Breast epithelium (tissue), 3 donors: ENCODE results near the gene PRDM16.

Source experiments
- CTCF ChIP-seq, 3 donors: fragments of 450-650 bp; IDR thresholded peaks; one replicate each; pipeline ENCODE4 v1.5.1; 2016 to 2017; ENCODE audit warnings: antibody characterized with exemption in 3 of 3, mild to moderate bottlenecking in 3 of 3, moderate library complexity in 3 of 3
- POLR2A ChIP-seq: fragments of 450-650 bp; IDR thresholded peaks from one replicate; pipeline ENCODE4 v1.6.1; 2016; ENCODE audit warnings: antibody characterized with exemption, mild to moderate bottlenecking, moderate library complexity

- no peak for TF ChIP-seq CTCF (IDR thresholded peaks at IDR 0.05)
- TF ChIP-seq POLR2A, result no peak
Observed at GRCh38 chr1:3277011-3277471, 208.0 kb downstream of the PRDM16 start.
